Raji (cell line): ENCODE data around the gene CSTF3.

ENCODE experiments used
- POLR2A ChIP-seq: IDR thresholded peaks from 2 replicates; pipeline ENCODE4 v1.6.1; 2011; ENCODE audit warnings: low read depth, low read length, control low read depth; ENCODE audit not compliant: insufficient read depth

CSTF3 gene

DNA sequence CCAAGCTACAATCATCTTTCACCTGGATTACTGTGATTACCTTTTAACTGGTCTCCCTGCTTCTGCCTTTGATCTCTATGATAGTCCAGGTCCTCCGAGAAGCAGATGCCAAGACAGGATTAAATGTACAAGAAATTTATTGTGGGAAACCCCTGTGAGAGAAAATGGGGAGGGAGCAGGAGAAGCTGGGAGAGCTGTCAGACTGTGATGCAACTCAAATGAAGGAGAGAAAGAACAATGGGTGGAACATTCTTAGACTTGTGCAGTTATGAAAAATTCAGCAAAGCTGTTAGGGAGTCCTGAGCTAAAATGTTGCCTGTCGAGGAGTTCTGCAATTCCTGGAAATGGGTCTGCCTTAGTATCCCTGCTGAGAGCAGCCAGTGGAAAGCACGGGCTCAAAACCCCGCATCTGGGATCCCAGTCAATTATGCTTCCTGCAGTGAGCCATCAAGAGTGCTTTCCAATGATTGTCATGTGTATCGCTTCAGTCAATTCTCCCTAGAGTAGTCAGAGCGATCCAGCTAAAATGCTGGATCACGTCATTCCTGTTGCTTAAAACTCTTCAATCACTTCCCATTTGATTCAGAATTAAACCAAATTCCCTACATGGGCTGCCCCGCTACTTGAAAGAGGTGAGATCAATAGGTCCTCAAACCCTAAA, 16.5 kb upstream of the CSTF3 start:
- no peak for TF ChIP-seq POLR2A

DNA sequence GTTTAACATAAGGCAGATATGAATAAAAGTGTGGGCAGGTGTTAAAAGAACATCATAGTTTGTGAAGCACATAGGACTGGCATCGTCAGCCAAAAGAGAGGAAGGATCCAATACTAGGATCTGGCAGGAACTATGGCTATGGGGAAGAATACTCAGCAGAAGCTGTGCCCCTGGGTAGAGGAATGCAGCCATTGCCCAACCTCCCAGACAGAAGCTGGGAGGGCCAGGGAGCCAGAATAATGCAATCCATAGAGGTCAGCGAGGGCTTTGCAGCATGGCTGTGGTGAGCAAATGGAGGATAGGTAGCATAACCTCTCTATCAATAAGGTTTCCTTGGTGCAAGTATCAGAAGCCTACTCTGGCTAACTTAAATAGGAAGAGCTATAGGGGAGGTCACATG, 11.7 kb upstream of the CSTF3 start:
- TF ChIP-seq POLR2A: no peak

DNA sequence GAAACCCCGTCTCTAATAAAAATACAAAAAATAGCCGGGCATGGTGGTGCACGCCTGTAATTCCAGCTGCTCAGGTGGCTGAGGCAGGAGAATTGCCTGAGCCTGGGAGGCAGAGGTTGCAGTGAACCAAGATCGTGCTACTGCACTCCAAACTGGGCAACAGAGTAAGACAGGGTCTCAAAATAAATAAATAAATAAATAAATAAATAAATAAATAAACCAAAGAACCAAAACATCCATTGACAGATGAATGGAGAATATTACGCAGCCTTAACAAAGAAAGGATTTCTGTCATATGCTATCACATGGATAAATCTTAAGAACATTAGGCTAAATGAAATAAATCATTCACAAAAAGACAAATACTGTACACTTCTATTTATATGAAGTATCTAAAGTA, 11.1 kb upstream of the CSTF3 start:
- TF ChIP-seq POLR2A: no peak

DNA sequence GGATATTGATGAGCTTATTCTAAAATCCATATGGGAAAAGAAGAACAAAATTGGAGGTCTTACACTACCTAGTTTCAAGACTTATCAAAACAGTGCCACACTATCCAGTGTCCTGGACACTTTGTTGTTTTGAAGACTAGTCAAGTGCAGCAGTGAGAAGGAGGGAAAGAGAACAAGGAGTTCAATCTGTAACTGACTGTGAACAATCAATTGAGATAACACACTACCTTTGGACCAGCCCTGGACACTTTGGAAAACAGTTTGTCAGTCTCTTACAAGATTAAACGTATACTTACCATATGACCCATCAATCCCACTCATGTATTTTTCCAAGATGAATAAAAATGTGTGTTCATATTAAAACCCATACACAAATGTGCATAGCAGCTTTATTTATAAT, 10.0 kb upstream of the CSTF3 start:
- no peak for TF ChIP-seq POLR2A

DNA sequence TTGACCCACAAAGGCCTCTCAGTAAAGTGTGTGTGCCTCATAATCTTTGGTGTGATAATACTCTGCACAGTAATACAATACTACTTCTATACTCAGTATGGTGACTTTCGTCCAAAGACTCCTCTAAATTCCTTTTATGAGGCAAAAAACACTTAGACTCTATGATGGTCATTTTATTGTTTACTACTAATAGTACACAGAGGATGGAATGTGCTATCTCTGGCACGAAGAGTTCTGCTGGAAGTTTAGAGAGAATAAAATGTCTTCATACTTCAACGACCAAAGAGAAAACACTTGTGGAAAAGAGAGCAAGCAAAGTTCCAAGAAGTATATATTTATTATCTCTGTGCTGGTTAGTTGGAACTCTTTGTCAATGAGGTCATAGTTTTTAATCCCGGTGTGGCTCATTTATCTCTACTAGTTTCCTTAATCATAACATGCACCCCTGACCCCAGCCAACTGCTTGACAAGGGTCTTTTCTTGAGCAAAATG, 7.5 kb upstream of the CSTF3 start:
- TF ChIP-seq POLR2A: no peak

DNA sequence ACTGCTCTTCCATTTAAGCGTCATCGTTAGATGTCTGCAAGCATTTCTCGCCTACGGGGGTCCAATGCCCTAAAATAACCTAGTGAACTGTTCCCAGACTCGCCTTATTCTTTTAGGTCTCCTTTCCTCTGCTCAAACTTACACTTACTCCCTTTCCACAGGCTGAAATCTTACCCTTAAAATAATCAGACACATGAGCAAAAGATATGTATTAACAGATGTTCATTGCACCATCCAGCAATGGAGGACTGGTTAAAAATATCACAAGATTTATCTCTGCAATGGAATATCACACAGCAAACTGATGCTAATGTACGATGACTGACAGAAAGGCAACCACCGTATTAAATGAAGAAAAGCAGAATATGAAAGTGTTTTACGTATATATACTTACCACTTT, 1.6 kb upstream of the CSTF3 start:
- no peak for TF ChIP-seq POLR2A

DNA sequence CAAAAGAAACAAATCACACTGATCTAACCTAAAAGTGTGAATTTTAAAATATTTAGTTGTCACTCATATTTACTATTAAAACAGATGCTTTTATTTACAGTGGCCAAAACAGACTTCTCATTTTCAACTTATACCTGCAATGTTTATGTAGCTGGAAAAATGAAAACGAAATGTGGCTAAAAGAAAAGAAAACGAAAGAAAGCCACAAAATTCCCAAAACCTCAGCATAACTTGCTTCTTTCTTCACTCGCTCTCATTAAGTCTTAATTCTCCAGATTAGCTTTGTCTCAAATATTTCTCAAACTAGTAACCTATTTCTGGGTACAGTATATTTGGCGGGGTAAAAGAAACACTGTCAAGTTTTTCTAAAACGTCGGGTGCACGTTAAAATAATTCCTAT, 693 bp downstream of the CSTF3 start:
- no peak for TF ChIP-seq POLR2A

DNA sequence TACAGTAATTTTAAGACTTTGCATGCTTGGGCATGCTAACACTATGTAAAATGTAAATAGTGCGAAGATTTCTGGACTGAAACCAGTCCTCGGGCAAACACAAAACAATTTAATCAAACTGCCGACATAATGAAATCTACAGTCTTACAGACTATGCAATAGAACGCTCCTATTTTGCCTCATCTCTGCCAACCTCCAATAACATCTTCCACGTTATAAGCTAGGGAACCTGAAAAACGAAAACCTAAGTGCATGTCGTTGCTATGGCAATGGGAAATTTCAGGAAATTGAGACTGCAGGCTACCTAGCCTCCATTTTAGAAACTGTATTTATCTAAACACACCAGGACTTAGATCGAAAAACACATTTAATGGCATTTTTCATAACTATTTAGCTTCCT, 1.1 kb downstream of the CSTF3 start:
- no peak for TF ChIP-seq POLR2A

DNA sequence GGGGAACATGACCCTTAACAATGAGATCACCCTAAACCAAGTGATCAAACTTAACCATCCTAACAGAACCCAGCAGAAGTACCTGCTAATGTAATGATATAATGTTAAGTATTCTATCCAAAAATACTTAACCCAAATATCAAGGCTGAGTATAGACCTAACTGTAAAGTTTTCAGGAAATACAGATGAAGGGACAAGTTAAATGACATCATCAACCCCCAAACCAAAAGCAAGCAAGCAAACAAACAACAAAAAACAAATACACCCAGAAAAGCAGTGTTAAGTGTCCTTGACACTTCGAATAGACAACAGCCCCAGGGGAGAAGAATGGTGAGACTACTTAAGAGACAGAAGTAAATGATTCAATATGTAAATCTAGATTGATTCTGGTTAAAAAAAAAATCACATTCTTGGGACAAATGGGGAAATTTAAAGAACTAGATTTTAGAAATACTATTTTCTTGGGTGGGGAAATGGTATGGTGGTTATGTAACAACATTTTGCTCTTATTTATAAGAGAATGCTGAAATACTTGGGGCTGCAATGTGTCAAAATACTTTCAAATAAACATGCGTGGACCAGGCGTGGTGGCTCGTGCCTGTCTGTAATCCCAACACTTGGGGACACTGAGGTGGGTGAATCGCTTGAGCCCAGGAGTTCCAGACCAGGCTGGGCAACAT, 2.5 kb downstream of the CSTF3 start:
- no peak for TF ChIP-seq POLR2A

DNA sequence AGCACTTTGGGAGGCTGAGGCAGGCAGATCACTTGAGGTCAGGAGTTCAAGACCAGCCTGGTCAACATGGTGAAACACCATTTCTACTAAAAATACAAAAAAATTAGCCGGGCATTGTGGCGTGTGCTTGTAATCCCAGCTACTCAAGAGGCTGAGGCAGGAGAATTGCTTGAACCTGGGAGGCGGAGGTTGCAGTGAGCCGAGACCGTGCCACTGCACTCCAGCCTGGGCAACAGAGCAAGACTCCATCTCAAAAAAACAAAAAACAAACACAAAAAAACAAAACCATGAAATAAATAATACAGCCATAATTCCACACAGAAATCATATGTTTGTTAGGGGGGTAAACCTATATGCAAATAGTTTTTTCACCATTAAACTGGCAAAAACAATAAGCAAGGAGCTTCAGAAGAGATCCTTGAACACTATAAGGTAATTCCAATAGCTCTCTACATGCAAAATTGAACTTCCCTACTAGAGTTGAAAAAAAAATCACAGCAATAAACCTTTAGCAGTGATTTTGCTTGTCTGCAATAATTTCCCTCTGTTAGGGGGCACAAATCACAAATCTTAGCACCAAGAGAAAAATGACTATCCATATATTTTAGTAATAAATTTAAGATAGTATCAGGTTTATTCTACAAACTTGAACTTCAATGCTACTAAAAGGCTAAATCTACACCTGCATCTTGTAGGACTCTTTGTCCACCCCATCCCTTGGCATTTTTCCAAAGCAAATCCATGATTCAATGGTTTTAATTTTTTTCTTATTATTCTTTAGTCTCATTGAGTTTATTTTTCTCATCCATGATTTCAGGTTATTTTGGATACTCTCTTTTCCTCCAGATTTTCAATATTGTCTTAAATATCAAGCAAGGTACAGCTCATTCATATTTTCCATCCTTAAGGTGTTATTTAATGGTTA, 3.9 kb downstream of the CSTF3 start:
- TF ChIP-seq POLR2A: no peak

DNA sequence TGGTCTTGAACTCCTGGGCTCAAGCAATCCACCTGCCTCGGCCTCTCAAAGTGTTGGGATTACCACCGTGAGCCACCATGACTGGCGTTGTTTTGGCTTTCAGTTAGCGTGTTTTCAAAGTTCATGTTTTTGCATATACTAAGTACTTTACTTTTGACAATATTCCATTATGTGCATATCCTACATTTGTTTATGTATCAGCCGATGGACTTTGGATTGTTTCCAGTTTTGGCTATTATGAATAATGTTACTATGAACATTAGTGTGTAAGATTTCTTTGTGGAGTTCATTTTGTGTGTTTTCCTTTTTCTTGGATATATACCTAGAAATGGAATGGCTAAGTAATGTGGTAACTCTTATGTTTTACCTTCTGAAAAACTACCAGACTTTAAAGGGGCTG, 9.9 kb downstream of the CSTF3 start:
- no peak for TF ChIP-seq POLR2A

DNA sequence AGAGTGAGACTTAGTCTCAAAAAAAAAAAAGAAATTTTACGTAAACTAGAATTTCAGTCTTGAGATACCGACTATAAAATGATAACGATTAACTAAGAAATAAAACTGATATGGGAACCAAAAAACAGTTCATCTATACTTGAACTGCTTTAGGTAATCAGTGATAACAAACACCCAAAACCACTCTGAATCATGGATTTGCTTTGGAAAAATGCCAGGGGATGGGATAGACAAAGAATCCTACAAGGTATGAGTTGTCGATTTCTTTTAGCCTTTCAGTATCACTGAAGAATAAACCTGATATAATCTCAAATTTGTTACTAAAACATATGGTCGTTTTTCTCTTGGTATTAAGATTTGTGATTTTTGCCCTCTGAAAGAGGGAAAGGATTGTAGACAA, 13.7 kb downstream of the CSTF3 start:
- no peak for TF ChIP-seq POLR2A

DNA sequence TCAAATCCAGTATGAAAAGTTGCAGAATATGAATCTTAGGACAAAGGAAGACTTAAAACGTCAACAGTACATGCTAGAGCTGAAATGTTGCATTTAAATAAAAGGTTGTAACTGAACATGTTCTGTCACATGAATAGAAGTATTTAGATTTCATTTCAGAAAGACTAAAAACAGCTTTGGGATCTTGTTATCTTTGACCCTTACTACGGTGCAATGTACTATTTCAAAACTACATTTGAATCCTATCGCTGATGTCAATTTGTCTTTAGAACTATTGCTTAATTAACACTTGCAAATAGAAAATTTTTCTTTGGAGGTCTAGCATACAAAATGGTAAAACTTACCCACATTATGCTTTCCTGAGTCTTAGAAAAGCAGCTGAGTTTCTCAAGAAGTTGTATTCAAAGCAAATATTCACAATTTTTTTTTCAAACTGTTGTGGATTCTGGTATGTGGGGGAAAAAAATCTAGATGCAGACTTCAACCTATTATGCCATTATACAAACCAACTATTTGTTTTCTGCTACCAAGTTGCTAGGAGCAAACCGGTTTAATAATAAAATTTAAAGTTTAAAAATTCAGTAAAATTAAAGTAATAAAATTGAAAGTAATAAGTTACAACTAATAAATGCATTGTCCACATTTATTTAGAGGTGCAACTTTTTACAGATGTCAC, 25.4 kb downstream of the CSTF3 start:
- no peak for TF ChIP-seq POLR2A

DNA sequence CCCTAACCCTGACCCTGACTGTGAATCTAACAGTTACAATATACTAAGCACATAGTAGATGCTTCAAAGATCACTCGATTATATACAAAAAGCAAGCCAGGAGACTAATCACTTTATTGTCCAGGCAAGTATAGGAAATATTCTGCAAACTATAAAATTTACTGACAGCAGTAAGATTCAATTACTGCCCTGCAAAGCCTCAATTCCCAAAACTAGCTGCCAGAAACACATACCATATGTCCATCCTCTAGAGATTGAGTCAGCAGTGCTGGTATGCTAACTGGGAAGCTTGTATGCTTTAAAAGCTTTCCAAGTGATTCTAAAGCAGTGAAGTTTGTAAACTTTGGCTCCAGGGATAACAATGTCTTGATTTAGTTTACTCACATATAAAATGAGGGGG, 26.1 kb downstream of the CSTF3 start:
- no peak for TF ChIP-seq POLR2A

DNA sequence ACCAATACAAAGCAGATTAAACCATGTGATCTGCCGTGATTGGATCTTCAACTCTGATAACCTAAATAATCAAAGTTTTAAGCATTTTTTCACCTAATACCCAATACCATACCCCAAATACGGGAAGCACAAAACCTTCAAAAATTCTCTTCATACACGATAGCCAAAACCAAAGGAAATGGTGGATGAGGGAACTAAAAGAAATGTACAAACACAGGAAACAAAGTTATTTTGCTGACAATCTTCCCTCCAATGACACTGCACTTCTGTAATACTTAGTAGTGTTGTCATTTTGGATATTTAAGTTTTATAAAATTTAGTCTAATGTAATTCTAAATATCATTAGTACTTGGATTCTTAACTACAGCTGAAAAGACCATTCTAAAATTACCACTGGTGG, 27.0 kb downstream of the CSTF3 start:
- no peak for TF ChIP-seq POLR2A
